DMS153 treated with DMSO at 0.1 percent for 48 hours (cell line): ENCODE data around the gene TRPV6.
A peak's percentile ranks its signal among the peaks of the same experiment; 100 is the strongest.

Experiments used
- DNase-seq: peaks from one replicate; lab custom pipeline; 2025; ENCODE audit not compliant: unreplicated experiment; lab: John Stamatoyannopoulos, UW

TRPV6 gene

DNA sequence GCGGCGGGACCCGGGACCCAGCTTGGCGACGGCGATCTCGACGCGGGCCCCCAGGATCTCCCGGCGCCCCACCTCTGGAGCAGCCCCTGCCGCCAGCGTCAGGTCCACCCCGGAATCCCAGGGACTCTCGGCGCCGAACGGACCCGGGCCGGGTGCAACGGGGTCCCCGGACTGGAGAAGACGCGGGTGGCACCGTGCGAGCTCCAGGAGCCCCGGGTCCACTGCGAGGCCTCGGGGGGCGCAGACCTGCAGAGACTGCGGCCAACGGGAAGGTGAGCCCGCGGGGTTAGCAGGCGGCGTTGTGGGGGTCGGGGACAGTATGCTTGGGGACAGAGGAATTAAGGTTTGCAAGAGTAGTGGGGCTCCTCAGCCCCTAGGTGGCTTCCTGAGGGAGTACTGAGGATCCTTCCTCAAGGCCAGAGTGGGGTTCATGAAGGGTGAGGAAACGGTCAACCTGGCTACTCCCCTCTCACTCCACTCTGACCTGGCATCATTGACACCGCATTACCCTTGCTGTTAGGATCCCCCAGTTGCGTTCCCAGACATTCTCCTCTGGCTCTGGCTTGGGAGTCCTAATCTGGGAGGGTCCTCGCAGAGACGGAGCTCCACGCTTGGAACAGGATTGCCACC is 30.3 kb downstream of the TRPV6 start:
- no peak for DNase-seq

DNA sequence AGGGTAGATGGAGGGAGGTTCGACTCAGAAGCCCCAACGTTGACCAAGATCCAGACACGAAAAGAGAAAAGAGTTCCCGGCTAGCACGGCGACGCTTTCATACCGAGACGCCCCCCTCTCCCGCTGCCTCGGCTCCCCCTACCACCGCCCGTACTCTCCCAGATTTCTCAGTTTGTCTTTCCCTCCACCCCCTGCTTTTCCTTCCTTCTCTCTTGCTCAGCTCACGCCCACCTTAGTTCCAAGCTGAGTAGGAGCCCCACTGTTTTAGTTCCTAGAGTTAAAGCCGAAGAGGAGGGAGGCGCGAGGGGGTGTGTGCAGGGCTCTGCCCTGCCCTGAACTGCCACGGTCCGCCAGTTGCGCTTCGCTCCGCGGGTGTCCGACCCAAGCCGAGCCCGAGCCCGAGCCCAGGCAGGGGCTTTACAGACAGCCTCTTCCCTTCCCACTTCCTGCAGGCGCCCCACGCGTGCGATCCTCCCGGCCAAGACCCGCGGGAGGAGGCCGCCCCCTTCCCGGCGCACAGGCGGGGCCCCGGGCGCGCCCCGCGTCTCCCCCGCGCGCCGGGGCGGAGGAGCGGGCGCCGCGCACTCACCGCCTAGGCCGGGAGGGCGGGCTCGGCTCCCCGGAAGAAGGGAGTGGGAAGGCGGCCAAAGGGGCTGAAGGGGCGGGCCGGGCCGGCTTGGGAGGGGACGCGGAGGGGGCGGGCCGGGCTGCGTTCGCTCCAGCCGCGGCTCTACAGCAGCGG is 31.0 kb downstream of the TRPV6 start, which contains the start of gene EPHB6:
TSS of gene EPHB6 (plus strand) at position 705 of the 742 bp plus-strand sequence. CDS start 8,152 bp downstream, outside the sequence.
- DNase-seq: peak; percentile 9

DNA sequence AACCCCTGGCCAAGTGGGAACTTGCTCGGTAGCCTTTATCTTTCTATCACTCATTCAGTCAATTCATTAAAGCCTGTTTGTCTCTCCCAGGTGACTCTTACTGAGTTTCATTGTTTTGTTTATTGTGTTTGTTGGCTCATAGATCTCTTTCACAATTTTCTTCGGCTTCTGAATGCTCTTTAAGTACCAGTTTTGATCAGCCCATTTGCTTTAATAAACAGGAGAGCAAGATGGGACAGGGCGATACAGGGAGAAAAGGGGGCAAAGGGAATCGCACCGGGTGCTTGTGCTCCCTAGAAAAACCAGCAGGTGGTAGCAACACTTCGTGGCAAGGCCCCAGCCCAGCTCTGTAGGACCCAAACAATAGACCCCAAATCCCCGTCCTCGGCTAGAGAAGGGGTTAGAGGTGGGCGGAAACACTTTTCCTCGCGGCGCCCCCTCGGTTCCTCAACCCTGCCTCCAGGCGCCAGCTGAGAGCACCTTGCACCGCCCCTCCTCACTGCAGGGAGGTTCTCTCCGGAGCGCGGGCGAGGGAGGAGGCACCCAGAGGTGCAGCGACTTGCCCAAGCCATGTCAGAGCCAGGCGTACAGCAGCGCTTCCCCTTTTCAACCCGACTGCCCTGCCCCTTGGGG is 31.7 kb downstream of the TRPV6 start:
- peak; percentile 35 for DNase-seq

DNA sequence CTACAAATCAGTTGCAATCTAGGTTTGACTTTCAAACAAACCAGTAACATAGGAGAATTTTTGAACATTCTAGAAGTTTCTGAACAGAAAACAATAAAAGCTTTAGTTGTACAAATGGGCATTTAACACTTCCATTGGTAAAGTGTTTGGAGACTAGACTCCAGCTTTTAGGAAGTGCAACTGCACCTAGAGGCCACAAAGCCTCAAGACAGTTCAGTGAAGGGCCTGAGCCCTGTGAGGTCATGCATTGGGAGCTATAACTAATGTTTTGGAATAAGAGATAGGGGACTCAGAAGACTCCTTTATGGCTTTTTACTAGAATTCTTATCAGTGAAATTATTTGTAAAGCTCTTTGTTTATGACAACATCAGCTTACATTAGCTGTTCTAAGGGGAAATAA is 33.6 kb downstream of the TRPV6 start:
- DNase-seq: no peak

DNA sequence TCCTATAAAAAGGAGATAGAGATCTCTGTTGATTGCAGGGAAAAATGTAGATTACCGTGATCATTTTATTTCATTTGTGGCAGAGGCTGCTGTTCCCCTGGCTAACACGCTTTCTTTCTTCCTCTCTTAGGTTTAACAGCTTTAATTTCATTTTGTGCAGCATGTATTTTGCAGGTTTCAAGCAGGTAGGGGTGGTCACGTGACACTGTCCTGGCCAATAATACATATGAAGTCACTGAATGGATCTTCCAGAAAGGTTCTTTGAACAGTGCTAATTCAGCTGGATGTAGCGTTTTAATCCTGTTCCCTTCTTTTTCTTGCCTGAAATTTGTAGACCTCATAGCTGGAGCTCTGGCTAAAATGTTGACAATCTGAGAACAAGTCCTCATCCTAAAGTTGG is 34.3 kb downstream of the TRPV6 start:
- DNase-seq: no peak

DNA sequence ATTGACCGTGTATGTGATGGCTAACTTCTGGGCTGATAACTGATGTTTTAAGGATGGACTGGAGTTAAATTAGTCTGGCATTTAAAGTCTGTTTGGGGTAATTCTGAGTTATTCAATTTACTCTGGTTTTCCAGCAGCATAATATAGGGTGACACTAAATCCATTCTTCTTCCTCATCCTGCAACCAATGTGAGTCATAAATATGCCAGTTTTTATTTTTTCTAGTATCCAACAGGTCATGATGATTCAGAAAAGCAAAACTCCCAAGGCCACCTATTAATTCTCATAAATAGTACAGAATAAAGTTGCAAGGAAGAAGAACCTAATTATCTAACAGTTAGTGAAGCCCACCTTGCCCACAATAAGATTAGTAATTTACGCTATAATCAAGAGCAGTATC is 38.2 kb downstream of the TRPV6 start:
- no peak for DNase-seq

DNA sequence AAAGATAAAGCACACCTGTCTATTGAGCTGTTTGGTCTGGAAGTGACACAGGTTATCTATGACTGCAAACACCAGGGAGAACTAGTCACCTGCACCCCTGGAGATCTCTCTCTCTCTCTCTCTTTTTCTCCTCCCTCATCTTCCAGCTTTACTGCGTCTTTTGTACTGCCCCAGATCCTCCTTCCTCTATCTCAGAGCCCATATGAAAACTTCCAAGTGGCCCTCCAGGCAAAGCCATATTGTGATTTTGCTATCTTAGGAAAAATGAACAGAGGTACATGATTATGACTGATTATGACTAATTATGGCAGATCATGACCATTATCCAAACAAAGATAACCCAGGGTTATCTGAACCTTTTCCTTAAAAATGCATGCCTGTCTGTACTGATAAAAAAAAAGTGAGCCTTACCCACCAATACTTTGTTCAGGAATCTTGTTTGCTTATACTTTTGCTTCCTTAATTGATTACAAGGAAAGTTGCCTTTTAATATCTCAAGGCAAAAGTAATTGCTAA is 43.2 kb downstream of the TRPV6 start:
- DNase-seq: no peak

DNA sequence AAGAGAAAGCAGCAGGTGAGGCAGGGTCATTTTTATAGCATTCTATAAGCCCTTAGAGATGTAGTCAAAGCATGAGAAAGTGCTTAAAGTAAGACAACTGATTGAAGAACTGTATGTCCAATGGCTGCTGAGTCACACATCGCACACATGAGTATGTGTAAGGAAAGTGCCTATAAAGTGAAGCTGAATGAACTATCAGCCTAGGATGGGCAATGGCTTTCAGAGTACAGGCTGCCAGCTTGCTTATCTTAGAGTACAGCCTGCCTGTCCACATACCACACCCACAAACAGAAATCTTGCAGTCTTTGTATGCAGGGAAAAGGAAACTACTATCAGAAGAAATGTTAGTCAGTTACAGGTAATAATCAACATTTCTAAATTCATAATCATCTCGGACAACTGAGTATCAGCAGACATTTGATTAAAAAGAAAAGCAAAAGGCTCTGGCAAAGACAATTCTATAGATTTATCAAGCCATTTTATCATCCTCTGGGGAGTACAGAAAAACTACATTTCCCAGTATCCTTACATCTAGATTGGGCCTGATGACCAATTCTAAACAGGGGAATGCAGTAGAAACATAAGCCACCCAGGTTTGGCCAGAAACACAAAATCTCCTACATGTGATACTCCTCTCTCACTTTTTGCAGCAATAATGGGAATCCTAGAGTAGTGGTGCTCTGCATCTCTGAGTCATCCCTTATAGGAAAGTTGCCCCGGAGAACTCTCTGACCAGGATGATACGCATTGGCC is 46.9 kb downstream of the TRPV6 start:
- no peak for DNase-seq

DNA sequence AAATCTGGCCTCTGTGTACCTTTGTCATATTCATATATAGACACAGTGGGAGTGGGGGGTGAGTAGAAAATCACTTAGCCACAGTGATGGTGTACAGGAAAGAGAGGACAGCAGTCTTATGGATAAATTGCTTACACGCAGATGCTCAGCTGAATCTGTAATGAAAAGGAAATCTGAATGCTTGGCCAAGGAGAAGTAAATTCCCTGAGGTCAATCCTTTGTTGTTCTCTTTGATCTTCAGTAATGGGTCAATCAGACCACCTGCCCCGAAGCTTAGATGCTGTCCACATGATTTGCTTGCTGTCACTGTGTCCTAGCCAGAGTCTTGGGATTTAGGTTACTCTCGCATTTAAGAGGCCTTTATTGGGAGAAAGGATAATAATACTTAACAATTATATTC is 49.1 kb downstream of the TRPV6 start:
- no peak for DNase-seq

DNA sequence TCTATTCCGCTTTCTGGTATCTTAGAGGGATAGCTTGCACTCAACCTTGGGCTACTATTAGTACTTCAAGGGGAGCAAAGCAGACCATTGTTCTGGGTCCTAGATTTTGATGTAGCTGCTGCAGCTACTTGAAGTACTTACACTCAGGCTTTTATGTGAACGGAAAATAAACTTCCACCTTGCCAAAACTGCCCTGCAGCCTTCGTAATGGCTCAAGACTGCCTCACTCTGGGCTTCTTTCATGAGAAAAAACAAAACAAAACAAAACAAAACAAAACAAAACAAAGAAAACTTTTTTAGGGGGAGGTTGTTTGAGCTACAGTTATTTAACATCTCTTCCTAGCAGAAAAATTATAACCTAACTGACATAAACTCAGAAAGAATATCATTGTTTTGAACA is 50.1 kb downstream of the TRPV6 start:
- no peak for DNase-seq

DNA sequence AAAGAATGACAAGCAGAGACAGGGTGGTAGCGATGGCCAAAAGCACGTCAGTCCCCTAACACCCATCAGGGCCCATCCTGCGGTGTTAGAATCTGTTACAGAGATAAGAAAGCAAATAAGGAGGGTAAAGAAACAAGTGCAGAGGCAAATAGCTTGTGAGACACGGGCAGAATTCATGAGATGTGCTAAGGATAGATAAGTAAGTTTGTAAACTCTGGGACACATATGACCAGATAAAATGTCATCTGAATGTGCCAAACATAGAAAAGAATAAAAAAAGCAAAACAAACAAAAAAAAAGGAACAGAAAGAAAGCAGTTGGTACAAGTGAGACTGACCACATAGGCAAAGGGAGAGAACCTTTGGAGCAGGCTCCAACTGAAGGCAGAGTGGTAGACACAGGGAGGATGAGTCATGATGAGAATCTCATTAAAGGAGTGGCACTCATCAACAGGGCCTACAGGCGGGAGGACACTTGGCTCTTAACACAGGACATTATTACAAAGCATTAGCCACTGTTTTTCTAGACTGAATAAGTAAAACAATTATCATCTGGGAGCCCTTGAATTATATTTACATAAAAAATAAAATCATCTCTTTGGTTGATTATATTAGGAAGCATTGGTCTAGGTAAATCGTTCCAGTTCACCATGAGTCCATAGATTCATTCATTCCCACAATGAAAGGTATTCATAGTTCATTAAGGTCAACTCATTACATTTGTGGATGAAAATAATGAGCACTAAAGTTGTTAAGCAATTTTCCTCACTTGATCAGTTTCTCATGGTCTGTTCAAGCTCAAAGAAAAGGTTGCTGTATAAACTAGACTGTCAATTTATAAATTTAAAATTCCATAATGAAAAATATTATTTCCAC is 52.1 kb downstream of the TRPV6 start:
- DNase-seq: no peak

DNA sequence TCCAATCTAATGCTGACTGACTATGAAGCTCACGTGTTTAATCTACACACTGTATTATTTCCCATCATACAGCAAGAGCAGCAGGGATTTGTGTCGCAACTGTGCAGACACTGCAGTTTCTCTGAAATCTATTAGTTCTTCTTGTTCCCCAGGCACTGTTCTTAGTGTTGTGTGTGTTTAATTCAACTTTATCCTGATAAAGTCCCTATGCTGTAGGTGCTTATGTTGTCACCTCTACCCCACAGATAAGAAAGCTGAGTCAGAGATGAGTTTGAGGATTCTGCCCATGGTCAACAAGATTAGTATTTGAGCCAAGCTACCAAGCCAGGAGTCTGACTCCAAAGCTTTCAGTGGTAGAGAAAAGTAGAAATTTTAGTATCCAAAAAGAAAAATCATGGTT is 53.1 kb downstream of the TRPV6 start:
- no peak for DNase-seq

DNA sequence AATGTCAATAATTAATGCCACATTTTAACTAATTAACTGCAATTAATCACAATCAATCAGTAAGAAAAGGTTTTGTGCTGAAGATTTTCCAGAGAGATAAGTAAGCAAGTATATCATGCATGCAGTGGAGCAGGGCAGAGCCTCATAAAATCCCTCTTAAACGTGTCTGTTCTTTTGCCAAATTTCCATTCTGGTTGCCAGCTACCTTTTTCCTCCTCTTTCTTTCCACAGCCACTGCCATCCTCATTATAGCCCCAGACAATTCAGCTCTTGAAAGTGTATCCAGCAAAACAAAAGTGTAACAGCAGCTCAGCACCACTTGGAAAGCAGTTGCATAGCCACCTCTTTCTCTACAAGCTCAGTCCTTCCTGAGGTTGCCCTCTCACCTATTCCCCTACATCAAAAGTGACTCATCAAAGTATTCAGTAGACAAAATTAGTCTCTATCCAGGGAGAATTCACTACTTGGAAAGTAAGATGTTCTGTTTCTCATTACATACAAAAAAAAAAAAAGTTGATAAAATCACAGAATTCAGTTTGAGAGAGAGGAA is 57.5 kb downstream of the TRPV6 start:
- DNase-seq: no peak

DNA sequence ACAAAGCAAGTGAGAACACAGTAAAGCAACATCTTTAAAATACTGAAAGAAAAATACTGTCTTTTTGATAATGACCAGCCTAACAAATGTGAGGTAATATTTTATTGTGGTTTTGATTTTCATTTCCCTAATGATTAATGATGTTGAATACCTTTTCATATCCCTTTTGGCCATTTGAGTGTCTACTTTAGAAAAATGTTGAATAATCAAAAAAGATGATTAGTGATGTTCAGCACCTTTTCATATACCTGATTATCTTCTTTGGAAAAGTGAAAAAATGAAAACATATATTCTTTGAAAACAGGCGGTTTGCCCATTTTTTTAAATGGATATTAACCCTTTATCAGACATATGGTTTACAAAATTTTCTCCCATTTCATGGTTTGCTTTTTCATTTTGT is 62.8 kb downstream of the TRPV6 start:
- no peak for DNase-seq
